GM12878 (cell line): ENCODE results near the gene SHISA9. TPM values are rescaled to one million over a fixed set of nuclear protein-coding genes. Genes with fewer than 3 reads are reported as not detected.

Experiments
- POLR2A ChIP-seq: IDR thresholded peaks from 2 replicates; pipeline ENCODE4 v1.6.1; 2011; ENCODE audit warnings: low read depth, mild to moderate bottlenecking, low read length
- SMAD1 ChIP-seq: fragments of 450-650 bp; IDR thresholded peaks from 2 replicates; pipeline ENCODE4 v1.6.1; 2018; ENCODE audit warnings: mild to moderate bottlenecking, low read depth; ENCODE audit not compliant: partially characterized antibody
- SPI1 ChIP-seq: IDR thresholded peaks from 2 replicates; pipeline ENCODE4 v1.6.1; 2011; ENCODE audit warnings: low read depth, mild to moderate bottlenecking, low read length, moderate library complexity, borderline replicate concordance; ENCODE audit not compliant: insufficient read depth
- ZNF384 ChIP-seq: IDR thresholded peaks from 2 replicates; pipeline ENCODE4 v1.6.1; 2012; ENCODE audit warnings: low read depth, mild to moderate bottlenecking, low read length, improper control_type of control experiment, borderline replicate concordance
- polyA plus RNA-seq, 11 experiments: library from polyadenylated mRNA; depleted of rRNA in 4 of 11; unstranded in 6 of 11; stranded (reverse) in 5 of 11; fragments of >200 nt; fragmentation: Nextera tagmentation in 4 of 11; fragmentation: Illumina TruSeq in 1 of 11; extraction: Ambion mirVana in 4 of 11; extraction: Trizol in 1 of 11; gene quantifications; 1 replicate in 1 of 11; 2 replicates in 10 of 11; pipeline versions ENCODE4 v1.2.1 to v1.2.3, GENCODE V29; 2011 to 2016; ENCODE audit warnings: inconsistent platforms in 2 of 11, missing spikeins in 2 of 11, low read depth in 1 of 11
- total RNA-seq, 4 experiments: library from RNA; depleted of rRNA in 3 of 4; stranded (reverse); fragments of >200 nt in 3 of 4; fragmentation: Illumina TruSeq in 1 of 4; extraction: Trizol in 1 of 4; gene quantifications; 2 replicates each; pipeline versions ENCODE4 v1.2.1 to v1.2.3, GENCODE V29; 2013 to 2021
- TF ChIP-seq, protein P1 (sequence below): IDR thresholded peaks from 2 replicates; pipeline ENCODE4 v1.6.1; 2012; ENCODE audit warnings: mild to moderate bottlenecking, low read depth, low read length
- TF ChIP-seq, protein P2 (sequence below): fragments of 450-650 bp; IDR thresholded peaks from 2 replicates; pipeline ENCODE4 v1.6.1; 2017; ENCODE audit warnings: mild to moderate bottlenecking, moderate library complexity

SHISA9 gene
- total and polyA plus RNA-seq, 10 of the 15 experiments (the other 5 are each of a cell fraction or from before 2014, with no cell fraction given) = 0.03 to 25.5 (median 0.07) TPM

DNA sequence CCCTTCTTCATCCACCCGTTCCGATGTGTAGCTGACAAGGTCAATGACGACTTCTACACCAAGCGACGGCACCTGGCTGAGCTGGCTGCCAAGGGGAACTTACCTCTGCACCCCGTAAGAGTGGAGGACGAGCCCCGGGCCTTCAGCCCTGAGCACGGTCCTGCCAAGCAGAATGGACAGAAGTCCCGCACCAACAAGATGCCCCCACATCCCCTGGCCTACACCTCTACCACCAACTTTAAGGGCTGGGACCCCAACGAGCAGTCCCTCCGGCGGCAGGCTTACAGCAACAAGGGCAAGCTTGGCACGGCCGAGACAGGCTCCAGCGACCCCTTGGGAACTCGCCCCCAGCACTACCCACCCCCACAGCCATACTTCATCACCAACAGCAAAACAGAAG is 333.6 kb downstream of the SHISA9 start (continued):
- TF ChIP-seq, protein P1, sequence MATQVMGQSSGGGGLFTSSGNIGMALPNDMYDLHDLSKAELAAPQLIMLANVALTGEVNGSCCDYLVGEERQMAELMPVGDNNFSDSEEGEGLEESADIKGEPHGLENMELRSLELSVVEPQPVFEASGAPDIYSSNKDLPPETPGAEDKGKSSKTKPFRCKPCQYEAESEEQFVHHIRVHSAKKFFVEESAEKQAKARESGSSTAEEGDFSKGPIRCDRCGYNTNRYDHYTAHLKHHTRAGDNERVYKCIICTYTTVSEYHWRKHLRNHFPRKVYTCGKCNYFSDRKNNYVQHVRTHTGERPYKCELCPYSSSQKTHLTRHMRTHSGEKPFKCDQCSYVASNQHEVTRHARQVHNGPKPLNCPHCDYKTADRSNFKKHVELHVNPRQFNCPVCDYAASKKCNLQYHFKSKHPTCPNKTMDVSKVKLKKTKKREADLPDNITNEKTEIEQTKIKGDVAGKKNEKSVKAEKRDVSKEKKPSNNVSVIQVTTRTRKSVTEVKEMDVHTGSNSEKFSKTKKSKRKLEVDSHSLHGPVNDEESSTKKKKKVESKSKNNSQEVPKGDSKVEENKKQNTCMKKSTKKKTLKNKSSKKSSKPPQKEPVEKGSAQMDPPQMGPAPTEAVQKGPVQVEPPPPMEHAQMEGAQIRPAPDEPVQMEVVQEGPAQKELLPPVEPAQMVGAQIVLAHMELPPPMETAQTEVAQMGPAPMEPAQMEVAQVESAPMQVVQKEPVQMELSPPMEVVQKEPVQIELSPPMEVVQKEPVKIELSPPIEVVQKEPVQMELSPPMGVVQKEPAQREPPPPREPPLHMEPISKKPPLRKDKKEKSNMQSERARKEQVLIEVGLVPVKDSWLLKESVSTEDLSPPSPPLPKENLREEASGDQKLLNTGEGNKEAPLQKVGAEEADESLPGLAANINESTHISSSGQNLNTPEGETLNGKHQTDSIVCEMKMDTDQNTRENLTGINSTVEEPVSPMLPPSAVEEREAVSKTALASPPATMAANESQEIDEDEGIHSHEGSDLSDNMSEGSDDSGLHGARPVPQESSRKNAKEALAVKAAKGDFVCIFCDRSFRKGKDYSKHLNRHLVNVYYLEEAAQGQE = no peak
- TF ChIP-seq SPI1 (no peak), SMAD1 (no peak), ZNF384 (no peak), POLR2A (no peak)
- TF ChIP-seq, protein P2, sequence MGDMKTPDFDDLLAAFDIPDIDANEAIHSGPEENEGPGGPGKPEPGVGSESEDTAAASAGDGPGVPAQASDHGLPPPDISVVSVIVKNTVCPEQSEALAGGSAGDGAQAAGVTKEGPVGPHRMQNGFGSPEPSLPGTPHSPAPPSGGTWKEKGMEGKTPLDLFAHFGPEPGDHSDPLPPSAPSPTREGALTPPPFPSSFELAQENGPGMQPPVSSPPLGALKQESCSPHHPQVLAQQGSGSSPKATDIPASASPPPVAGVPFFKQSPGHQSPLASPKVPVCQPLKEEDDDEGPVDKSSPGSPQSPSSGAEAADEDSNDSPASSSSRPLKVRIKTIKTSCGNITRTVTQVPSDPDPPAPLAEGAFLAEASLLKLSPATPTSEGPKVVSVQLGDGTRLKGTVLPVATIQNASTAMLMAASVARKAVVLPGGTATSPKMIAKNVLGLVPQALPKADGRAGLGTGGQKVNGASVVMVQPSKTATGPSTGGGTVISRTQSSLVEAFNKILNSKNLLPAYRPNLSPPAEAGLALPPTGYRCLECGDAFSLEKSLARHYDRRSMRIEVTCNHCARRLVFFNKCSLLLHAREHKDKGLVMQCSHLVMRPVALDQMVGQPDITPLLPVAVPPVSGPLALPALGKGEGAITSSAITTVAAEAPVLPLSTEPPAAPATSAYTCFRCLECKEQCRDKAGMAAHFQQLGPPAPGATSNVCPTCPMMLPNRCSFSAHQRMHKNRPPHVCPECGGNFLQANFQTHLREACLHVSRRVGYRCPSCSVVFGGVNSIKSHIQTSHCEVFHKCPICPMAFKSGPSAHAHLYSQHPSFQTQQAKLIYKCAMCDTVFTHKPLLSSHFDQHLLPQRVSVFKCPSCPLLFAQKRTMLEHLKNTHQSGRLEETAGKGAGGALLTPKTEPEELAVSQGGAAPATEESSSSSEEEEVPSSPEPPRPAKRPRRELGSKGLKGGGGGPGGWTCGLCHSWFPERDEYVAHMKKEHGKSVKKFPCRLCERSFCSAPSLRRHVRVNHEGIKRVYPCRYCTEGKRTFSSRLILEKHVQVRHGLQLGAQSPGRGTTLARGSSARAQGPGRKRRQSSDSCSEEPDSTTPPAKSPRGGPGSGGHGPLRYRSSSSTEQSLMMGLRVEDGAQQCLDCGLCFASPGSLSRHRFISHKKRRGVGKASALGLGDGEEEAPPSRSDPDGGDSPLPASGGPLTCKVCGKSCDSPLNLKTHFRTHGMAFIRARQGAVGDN = no peak
